Colon (tissue), 2 donors: ENCODE measurements around the gene CDC42BPB.

Experiments used
- FAIRE-seq: peaks from 2 replicates; lab custom pipeline; 2012; peaks lifted over from hg19 to GRCh38; lab: Jason Lieb, UNC
- donor health status: control.
- donor health status: control.

CDC42BPB gene

DNA sequence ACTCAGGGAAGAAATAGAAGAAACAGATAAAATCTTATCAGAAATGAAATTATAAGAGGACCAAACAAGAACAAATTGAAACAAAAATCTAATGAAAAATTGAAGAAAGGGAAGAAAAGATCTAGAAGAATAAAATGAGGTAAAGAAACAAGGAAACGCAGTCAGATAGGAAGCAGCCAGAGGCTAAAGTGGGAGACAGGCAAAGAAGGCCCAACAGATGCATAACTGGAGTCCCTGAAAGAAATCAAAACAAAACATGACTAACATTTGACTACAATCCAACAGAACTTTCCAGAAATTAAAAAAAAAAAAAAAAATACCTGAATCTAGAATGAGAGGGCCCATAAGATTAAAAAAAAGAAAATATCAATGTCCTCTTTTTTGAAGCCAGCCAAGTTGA, 69.3 kb downstream of the CDC42BPB start:
- FAIRE-seq: no peak

DNA sequence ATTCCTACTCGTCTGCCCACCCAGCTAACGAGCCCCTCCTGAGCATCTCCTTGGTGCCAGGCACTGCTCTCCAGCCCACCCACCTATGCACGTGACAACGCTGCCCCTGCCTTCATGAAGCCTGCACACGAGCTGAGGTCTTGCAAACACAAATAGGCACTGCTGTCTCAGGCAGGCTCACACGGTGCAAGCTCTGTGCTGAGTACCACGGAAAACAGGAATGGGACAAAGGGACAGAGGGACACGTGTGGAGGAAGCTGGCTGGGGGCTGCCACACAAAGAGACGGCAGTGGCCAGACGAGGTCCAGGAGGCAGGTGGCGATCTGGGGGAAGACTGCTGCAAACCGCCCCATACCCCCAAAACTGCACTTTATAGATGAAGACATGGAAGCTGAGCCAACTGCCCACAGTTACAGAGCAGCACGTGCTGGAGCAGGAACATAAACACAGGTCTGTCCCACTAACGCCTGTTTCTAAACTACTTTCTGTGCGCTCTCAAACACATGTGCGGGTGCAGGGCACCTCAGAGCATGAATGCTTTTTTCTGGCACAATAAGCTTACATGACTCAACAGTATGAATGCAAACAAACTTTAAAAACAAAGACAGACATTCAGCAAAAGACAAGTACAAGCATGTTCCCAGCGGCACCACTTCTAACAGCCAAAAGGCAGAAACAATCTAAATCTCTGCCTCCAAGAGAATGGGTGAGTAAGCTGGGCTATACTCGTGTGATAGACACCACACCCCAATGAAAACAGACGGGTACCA, 70.4 kb downstream of the CDC42BPB start:
- no peak for FAIRE-seq

DNA sequence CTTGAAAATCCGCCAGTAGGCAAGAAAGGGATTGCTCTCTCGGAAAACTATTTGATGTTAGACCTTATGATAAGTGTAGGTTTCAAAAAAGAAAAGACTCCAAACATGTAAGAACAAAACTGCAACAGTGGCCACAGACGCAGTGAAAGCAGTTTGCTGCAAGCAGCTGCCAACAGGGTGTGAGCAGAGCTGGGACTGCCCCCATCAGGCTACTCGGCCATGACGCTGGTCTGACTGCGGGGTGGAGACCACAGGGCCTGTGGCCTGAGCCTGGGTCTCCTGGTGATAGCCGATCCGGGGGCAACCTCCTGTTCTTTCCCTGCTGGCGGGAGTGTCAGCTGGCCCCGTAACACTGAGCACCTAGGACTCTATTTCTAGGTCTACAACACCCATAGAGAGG, 71.7 kb downstream of the CDC42BPB start:
- FAIRE-seq: no peak

- FAIRE-seq: no peak
These were observed 72.8 kb downstream of the CDC42BPB start for GRCh38 chr14:102984336-102985102.

DNA sequence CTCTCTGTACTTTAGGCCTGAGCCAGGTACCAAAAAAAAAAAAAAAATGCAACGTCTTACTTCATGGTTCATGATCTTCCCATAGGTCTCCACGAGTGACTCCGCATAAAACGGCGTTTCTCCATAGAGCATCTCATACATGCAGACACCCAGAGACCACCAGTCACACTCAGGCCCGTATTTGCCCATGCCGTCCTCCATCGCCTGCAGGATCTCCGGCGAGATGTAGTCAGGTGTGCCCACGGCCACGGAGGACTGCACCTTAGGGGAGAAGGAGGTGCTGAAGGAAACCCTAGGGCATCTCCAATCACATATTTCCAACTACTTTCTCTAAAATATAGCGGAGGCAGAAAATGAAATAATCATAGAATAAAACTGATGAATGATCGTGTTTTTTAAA, 73.9 kb downstream of the CDC42BPB start:
- FAIRE-seq: no peak

GRCh38 chr14:102982852-102983470, 74.4 kb downstream of the CDC42BPB start:
- FAIRE-seq: no peak

- FAIRE-seq: no peak
These were observed 76.9 kb downstream of the CDC42BPB start for GRCh38 chr14:102980409-102980810.

DNA sequence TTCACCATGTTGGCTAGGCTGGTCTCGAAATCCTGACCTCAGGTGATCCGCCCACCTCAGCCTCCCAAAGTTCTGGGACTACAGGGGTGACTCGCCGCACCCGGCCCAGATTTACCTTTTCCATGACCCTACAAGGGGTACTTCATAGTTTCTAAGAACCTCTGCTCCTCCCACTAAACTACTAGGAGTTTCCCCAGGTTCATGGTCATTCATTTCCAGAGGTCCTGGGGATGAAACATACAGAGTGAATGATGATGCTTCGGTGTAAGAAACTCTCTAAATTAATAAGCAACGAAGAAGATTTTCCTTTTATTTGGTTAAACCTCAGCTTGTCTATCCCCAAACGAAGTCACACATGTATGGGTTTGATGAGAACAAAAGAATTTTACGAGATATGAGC, 77.9 kb downstream of the CDC42BPB start:
- no peak for FAIRE-seq

GRCh38 chr14:102977475-102977874, 79.9 kb downstream of the CDC42BPB start:
- FAIRE-seq: no peak

- FAIRE-seq: no peak
These were observed 81.7 kb downstream of the CDC42BPB start for GRCh38 chr14:102975662-102976061.

DNA sequence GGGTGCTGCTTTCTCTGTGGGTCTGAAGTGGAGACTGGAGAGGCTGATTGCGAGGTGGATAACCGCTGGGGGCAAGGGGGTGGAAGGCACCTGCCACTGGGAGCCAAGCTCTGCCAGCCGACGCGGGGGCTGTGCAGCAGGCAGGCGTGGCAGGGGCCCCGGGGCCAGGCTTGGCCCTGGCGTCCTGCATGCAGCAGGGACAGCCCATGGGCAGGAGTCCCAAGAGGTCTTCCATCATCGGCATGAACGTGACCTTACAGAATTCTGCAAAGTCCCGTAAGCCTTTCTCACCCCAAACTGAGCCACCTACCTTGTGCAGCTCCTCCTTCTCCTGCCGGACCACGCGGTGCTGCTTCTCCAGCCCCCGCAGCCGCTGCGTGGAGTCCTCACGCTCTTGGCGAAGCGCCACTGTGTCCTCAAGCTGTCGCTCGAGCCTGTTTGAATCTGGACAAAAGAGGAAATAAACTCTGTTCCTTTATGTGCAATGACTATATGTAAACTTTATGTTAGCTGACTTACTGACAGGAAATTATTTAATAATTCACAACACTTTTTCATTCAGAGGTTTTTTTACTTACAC, 83.6 kb downstream of the CDC42BPB start:
- no peak for FAIRE-seq

- no peak for FAIRE-seq
These were observed 85.3 kb downstream of the CDC42BPB start for GRCh38 chr14:102971836-102972606.

DNA sequence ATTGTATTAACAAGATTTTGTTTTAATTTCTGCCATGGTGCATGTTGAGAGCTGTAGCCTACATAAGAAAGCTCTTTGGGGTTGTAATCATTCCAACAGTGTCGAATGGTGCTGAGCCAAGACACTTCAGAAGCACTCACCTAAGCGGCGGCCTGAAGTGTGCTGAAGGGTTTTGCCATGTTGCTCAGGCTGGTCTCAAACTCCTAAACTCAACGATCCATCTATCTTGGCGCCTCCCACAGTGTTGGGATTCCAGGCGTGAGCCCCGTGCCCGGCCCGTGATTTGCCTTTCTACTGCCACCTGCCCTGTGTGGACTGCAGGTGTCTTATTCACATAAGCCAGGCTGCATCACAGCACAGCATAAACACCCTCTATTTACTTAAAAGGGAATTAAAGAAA, 86.0 kb downstream of the CDC42BPB start:
- no peak for FAIRE-seq

- no peak for FAIRE-seq
These were observed 86.9 kb downstream of the CDC42BPB start for GRCh38 chr14:102970496-102970895.

DNA sequence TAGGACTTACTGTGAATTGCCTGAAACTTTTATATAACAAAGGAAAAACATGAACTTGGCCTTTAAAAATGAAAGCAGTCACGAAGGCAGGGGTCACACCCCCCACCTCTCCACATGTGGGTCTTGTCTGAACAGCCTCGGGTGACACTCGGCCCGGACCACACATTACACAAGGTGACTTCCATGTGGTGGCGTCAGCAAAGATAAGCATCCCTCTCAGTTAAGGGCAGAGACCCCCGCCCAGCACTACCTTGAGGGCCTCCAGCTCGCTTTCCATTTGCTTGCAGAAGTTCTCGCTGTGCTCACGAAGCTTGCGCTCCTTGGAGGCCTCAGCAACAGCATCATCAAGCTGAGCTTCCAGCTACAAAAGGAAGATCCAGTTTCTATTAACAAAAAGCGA, 87.4 kb downstream of the CDC42BPB start:
- FAIRE-seq: no peak

DNA sequence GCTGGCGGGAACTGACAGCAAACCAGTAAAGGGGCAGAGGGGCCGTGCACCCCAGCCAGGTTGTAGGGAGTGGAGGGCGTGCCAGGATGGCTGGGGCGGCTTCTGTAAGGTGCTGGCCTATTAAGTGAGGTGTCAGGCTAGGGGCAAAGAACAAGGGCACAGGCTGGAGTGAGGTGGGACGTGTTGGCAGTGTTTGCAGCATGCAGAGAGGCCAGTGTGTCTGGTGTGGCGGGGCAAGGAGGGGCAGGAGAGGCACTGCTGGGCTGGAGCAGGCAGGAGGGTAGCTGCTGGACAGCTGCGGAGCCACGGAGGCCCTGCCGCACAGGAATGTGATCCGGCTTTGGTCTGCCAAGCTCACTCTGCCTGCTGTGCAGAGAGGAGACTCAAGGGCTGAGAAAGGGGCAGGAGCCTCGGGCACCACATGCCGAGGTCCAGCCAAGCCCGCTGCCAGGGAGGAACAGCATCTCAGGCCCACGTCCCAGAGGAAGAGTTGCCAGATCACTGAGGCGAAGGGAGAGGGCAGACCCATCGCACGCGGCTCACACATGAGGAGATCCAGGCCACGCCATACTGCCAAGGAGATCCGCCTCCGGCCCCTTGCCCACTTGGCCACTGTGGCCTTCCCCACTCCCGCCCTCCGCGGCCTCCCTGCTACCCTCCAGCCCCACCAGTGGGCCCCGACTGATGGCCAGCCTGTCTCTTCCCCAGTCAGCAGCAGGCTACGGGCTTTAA, 88.1 kb downstream of the CDC42BPB start:
- FAIRE-seq: no peak

GRCh38 chr14:102968306-102968705, 89.0 kb downstream of the CDC42BPB start:
- FAIRE-seq: no peak

- FAIRE-seq: no peak
These were observed 89.9 kb downstream of the CDC42BPB start for GRCh38 chr14:102967506-102967795.

DNA sequence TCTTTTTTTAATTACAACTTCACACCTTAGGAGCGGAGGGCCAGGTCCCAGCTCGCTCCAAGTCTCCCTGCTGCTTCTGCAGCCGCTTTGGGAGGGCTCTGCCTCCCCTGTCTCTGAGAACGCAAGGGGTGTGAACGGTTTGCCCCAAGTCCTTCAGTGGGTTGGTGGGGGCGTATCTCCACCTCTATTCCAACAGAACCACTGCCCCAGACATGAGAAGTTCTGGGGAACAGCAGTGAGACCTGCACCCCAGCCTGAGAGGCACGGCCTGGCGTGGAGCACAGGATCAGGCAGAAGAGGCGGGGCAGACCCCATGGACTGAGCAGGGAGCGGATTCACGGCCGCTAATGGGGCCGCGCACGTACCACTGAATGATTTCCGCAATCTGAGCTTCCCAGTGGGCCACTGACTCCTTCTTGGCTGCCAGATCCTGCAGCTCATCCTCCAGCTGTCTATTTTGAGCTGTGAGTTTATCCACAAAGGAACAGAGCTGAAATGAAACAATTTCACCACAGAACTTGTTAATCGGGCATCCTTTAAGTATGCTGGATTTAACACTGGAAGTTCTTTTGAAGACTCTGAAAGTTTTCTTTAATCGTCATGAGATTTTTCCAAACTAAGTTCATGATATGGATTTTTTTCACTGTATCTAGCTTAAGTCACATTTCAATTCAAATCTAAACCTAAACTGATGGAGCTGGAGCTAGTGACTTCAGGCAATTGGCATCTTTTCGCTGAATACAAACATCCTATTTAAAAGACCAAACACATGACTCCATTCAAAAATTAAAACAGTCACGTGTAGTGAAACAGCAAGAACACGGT, 90.5 kb downstream of the CDC42BPB start:
- FAIRE-seq: no peak

GRCh38 chr14:102965971-102966655, 91.2 kb downstream of the CDC42BPB start:
- no peak for FAIRE-seq
